Vagina (tissue), 2 donors: ENCODE measurements around the gene KDM5B.

Experiments used
- CTCF ChIP-seq, 3 experiments: fragments of 450-650 bp in 2 of 3; fragments of 200-600 bp in 1 of 3; sonication (generic) in 1 of 3; IDR thresholded peaks; one replicate each; pipeline ENCODE4 v1.5.1; 2017 to 2019; ENCODE audit warnings: antibody characterized with exemption in 3 of 3, mild to moderate bottlenecking in 2 of 3, moderate library complexity in 2 of 3
- POLR2A ChIP-seq, 2 donors: fragments of 450-650 bp; IDR thresholded peaks; one replicate each; pipeline ENCODE4 v1.6.1; 2017; ENCODE audit warnings: antibody characterized with exemption in 2 of 2, mild to moderate bottlenecking in 2 of 2, moderate library complexity in 2 of 2

GRCh38 chr1:202809597-202810159 is 1.5 kb upstream of the KDM5B start:
- TF ChIP-seq CTCF (IDR thresholded peaks at IDR 0.05) (no peak), POLR2A (IDR thresholded peaks at IDR 0.05) (no peak)
